Muscle of leg (tissue), 11 donors: ENCODE results near the gene TCF12. TPM values are rescaled to one million over a fixed set of nuclear protein-coding genes. Genes with fewer than 3 reads are reported as not detected.

ENCODE experiments used
- DNase-seq: peaks from one replicate; pipeline ENCODE4 v3.0.0; 2013
- H3K27ac ChIP-seq: one replicate; pipeline ENCODE4 v1.5.1; 2013; ENCODE audit warnings: mild to moderate bottlenecking, low read length, control low read depth
- H3K27me3 ChIP-seq: one replicate; pipeline ENCODE4 v1.6.1; 2013; ENCODE audit warnings: low read length; ENCODE audit not compliant: control insufficient read depth, insufficient read depth
- H3K36me3 ChIP-seq: one replicate; pipeline ENCODE4 v1.6.1; 2013; ENCODE audit warnings: low read length; ENCODE audit not compliant: control insufficient read depth, insufficient read depth
- H3K4me1 ChIP-seq: one replicate; pipeline ENCODE4 v1.6.1; 2013; ENCODE audit warnings: low read length; ENCODE audit not compliant: control insufficient read depth, insufficient read depth
- H3K4me3 ChIP-seq: one replicate; pipeline ENCODE4 v1.5.1; 2013; ENCODE audit warnings: low read length, control low read depth
- H3K9me3 ChIP-seq: replicated peaks from 2 replicates; pipeline ENCODE4 v1.6.1; 2013; ENCODE audit warnings: low read depth, low read length; ENCODE audit not compliant: control insufficient read depth
- WGBS: methylation state at CpG from one replicate; pipeline ENCODE4 v1.1.5; 2013; ENCODE audit warnings: missing lambda C conversion rate; ENCODE audit not compliant: insufficient coverage; 5-methylcytosine and 5-hydroxymethylcytosine counted together
- polyA plus RNA-seq, 8 donors: library from polyadenylated mRNA; unstranded; fragments of 120-200 nt; gene quantifications; one replicate each; pipeline versions ENCODE4 v1.2.1 to v1.2.3, GENCODE V29; 2013; ENCODE audit warnings: inconsistent platforms in 1 of 8, low replicate concordance in 1 of 8; ENCODE audit not compliant: insufficient read length in 8 of 8, insufficient read depth in 1 of 8
- total RNA-seq: library from RNA; stranded (reverse); fragments of 120-200 nt; gene quantifications from one replicate; pipeline ENCODE4 v1.2.4, GENCODE V29; 2013

Gene TCF12
- total and polyA plus RNA-seq, 9 donors: 79.1 to 147 (median 116) TPM

DNA sequence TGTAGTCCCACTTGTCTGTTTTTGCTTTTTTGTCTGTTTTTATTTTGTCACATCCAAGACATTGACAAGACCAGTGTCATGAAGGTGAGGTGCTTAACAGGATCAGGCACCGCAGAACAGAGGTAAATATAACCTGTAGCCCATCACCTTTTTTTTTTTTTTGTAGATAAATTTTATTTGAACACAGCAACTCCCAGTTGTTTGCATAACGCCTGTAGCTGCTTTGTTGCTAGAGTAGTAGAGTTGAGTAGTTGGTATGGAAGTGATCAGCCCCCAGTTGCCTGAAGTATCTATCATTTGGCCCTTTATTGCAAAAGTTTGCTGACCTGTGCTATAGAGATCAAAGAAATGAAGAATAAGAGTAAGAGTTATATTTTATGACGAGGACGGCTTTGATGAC lies 135.0 kb downstream of the TCF12 start:
- peaks cover 2% of the 10 kb centered on the region for H3K4me1 ChIP-seq
- no peaks in the 10 kb centered on the region for H3K36me3 ChIP-seq
- no peak overlapping the region for H3K27ac ChIP-seq
- no peak overlapping the region for H3K4me3 ChIP-seq
- DNase-seq: no peak
- H3K9me3 ChIP-seq: peaks cover 2% of the 10 kb centered on the region
- no peaks in the 10 kb centered on the region for H3K27me3 ChIP-seq
- WGBS: 86% methylated on average over 2 of the region's 4 CpGs

DNA sequence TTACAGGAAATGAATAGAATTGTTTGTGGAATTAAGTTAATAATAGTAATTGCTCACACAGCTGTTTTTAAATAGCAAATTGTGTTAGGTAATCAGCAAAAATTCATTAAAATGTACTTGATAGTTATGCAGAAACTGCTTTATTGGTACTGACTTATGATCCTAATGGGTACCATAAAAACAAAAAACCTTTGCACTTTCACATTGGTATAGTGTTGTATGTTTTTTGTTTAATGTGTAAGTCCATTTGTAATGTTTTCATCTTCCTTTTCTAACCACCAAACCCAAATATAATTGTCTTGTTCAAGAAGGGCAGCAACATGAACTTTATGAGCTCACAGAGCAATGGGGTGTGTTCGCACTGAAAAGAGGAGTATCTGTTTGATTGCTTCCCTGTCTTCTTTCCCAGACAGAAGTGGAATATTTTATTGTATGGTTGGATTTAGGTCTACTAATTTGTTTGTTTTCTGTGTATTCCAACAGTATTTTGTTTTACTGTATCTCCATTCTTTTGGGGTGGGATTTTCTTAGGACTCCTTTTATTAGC lies 135.8 kb downstream of the TCF12 start:
- Histone ChIP-seq H3K27me3 (no peaks in the 10 kb centered on the region), H3K36me3 (no peaks in the 10 kb centered on the region), H3K4me3 (no peak overlapping the region), H3K27ac (no peak overlapping the region), H3K9me3 (peaks cover 2% of the 10 kb centered on the region), H3K4me1 (peaks cover 2% of the 10 kb centered on the region)
- WGBS: no CpG with 5 or more reads among the region's 1 CpG
- DNase-seq: no peak

DNA sequence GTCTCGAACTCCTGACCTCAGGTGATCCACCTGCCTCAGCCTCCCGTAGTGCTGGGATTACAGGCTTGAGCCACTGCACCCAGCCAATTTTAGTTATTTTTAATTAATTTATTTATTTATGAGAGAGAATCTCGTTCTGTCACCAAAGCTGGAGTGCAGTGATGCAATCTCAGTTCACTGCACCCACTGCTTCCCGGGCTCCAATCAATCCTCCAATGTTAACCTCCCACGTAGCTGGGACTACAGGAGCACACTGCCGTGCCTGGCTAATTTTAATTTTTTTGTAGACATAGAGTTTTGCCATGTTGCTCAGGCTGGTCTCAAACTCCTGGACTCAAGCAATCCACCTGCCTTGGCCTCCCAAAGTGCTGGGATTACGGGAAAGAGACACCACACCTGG lies 137.9 kb downstream of the TCF12 start:
- Histone ChIP-seq H3K27me3 (no peaks in the 10 kb centered on the region), H3K27ac (no peak overlapping the region), H3K9me3 (peaks cover 2% of the 10 kb centered on the region), H3K4me1 (peaks cover 1% of the 10 kb centered on the region), H3K4me3 (no peak overlapping the region), H3K36me3 (no peaks in the 10 kb centered on the region)
- DNase-seq: no peak
- WGBS: 100% methylated on average over 2 of the region's 7 CpGs

DNA sequence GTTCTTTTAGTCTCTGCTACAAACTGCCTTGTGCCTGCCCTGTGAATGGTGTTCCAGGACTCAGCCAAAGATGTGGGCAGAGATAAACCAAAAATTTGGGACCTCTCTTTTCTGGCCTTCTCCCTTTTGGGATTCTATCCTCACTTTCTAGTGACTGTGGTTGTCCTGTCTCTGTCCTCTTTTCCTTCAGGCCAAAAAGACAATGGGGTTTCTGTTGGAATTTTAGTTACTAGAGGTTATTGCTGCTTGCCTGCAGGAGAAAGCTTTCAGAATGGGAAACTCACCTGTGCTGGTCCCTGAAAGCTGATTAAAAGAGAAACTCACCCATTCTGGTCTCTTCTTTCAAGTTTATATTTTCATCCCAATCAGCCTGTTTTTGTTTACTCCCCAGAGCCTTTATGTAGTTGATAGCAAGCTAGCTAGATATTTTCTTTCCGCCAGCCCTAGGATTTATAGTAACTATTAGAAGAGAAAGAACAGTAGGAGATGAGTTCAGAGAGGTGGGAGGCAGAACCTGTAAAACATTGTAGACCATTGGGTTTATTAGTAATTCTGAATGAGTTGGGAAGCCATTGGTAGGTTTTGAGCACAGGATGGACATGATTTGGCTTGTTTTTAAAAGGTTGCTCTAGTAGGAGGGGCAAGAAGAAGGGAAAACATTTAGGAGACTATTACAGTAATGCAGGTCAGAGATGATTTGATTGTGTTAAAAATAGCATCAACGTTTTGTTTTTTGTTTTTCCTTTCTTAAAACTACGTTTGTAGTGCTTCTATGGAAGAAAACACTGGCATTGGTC lies 138.9 kb downstream of the TCF12 start:
- Histone ChIP-seq H3K4me1 (no peaks in the 10 kb centered on the region), H3K27ac (no peak overlapping the region), H3K9me3 (no peaks in the 10 kb centered on the region), H3K4me3 (no peak overlapping the region), H3K36me3 (no peaks in the 10 kb centered on the region), H3K27me3 (no peaks in the 10 kb centered on the region)
- no peak for DNase-seq
- WGBS: 67% methylated on average over 2 of the region's 3 CpGs

DNA sequence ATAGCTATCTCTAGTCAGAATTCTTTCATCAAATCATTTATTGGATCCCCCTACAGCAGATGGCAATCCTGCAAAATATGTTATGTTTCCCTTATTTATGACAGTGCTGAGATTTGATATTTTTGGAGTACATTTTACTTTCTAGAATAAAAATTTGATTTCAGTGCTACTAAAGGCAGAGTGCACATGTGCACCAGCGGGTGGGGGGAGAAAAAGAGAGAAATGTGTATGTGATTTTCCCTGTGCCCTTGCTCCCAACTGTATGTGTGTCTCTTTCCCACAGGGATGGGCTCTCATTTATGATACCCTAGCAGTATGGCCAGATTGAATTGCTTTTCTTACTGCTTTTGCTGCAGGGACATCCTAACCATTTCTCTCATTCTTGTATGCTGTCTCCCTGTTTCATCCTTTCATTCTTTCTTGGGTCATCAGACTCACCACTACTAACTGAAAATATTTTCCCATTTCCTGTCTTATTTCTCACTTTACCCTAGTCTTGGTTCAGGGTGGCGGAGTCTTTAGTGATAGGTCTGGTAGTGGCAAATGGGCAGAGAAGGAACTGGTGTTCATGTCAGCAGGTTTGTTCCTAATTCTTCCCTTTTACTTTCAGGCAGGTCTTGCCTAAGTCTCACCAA lies 140.7 kb downstream of the TCF12 start:
- DNase-seq: no peak
- Histone ChIP-seq H3K27ac (no peak overlapping the region), H3K4me3 (no peak overlapping the region), H3K36me3 (no peaks in the 10 kb centered on the region), H3K9me3 (no peaks in the 10 kb centered on the region), H3K4me1 (no peaks in the 10 kb centered on the region), H3K27me3 (no peaks in the 10 kb centered on the region)
- WGBS: no CpG with 5 or more reads among the region's 2 CpGs

DNA sequence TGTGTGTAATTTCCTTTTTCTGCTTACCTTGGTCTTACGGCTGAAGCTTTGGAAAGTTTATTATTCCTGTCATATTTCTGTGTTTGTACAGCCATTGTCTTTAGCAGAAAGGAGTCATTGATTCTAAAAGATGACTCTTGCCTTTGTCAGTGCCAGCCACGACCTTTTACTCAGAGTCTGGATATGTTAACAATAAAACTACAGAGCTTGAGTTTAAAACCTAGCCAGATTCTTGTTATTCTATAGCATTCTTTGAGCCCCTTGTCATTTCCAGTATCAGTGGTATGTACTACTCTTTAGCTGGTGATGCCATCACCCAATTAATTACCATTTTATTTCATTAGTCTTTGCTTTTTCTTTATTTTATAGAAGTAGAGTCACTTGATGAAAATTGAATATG lies 142.4 kb downstream of the TCF12 start:
- H3K9me3 ChIP-seq: no peaks in the 10 kb centered on the region
- no peaks in the 10 kb centered on the region for H3K36me3 ChIP-seq
- DNase-seq: no peak
- no peaks in the 10 kb centered on the region for H3K27me3 ChIP-seq
- H3K27ac ChIP-seq: no peak overlapping the region
- H3K4me3 ChIP-seq: no peak overlapping the region
- no CpG with 5 or more reads among the region's 2 CpGs for WGBS
- H3K4me1 ChIP-seq: no peaks in the 10 kb centered on the region

DNA sequence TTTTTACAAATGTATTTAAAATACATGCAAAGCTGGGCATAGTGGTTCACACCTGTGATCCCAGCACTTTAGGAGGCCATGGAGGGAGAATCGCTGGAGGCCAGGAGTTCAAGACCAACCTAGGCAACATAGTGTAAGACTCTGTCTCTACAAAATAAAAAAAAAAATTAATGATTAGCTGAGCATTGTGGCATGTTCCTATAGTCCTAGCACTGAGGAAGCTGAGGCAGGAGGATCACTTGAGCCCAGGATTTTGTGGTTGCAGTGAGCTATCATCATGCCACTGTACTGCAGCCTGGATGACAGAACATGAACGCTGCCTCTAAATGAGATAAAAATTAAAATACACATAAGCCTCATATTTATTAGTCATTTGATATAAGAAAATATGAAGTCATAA lies 142.8 kb downstream of the TCF12 start:
- H3K27me3 ChIP-seq: no peaks in the 10 kb centered on the region
- no peak overlapping the region for H3K4me3 ChIP-seq
- H3K9me3 ChIP-seq: no peaks in the 10 kb centered on the region
- H3K27ac ChIP-seq: no peak overlapping the region
- no peaks in the 10 kb centered on the region for H3K4me1 ChIP-seq
- DNase-seq: no peak
- no peaks in the 10 kb centered on the region for H3K36me3 ChIP-seq
- no CpG with 5 or more reads among the region's 2 CpGs for WGBS

DNA sequence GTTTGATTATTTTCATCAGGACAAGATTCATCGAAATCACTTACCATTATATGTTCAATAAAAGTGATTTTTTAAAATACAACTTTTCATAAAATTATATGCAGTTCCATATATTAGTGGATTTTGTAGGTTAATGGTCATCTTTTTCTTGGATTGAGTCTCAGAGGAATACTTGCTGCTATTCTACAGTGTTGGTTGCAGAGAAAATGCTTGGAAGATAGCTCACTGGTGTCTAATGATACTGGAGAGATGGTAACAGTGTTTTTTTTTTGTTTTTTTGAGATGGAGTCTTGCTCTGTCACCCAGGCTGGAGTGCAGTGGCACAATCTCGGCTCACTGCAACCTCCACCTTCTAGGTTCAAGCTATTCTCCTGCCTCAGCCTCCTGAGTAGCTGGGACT lies 143.3 kb downstream of the TCF12 start:
- H3K9me3 ChIP-seq: no peaks in the 10 kb centered on the region
- H3K27me3 ChIP-seq: no peaks in the 10 kb centered on the region
- no peak for DNase-seq
- no peak overlapping the region for H3K27ac ChIP-seq
- no peak overlapping the region for H3K4me3 ChIP-seq
- no peaks in the 10 kb centered on the region for H3K4me1 ChIP-seq
- H3K36me3 ChIP-seq: no peaks in the 10 kb centered on the region
- WGBS: no CpG with 5 or more reads among the region's 2 CpGs

DNA sequence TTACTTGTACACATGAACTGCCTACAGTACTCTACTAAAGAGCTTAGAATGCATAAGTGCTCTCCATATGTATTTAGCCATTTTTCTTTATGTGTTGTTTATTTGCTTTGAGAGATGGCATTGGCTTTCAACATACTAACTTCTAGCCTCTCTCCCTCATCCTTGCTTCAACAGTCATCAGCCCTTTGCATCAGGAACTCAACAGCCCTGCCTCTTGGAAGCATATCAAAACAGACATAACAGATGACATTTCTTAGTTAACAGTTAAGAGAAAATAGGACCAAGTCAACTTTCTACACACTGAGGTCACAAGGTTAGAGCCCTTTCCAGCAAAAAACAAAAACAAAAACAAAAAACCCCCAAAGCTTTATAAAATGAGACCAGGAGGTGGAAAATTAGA lies 145.6 kb downstream of the TCF12 start:
- Histone ChIP-seq H3K4me3 (no peak overlapping the region), H3K36me3 (no peaks in the 10 kb centered on the region), H3K9me3 (no peaks in the 10 kb centered on the region), H3K27ac (no peak overlapping the region), H3K27me3 (no peaks in the 10 kb centered on the region), H3K4me1 (no peaks in the 10 kb centered on the region)
- DNase-seq: no peak

DNA sequence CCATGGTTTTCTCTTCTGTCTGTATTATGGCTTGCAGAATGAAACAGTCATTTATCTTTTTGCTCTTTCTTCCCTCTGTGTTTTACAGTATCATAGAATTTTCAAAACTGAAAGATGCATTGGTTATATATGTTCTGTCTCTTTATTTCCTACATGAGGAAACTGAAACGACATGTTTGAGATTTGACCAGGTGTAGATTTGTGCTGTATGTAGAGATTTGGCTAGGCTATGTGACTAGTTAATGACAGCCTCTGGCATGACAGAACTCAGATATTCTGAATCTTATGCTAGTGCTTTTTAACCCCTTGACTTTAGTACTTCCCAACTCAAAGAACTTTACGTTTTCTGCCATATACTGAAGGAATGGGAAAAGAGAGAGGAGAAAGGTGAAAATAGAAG lies 151.0 kb downstream of the TCF12 start:
- WGBS: no CpG with 5 or more reads among the region's 2 CpGs
- Histone ChIP-seq H3K27me3 (no peaks in the 10 kb centered on the region), H3K36me3 (no peaks in the 10 kb centered on the region), H3K9me3 (no peaks in the 10 kb centered on the region), H3K27ac (no peak overlapping the region), H3K4me1 (no peaks in the 10 kb centered on the region), H3K4me3 (no peak overlapping the region)
- DNase-seq: no peak
